GM10266 (cell line): ENCODE measurements around the gene LITAF.

Experiments
- DNase-seq: peaks from one replicate; pipeline ENCODE4 v3.0.0; 2012; ENCODE audit errors: extremely low spot score
- CTCF ChIP-seq: IDR thresholded peaks from 2 replicates; pipeline ENCODE4 v1.5.1; 2012; ENCODE audit warnings: mild to moderate bottlenecking, low read depth; ENCODE audit not compliant: control insufficient read depth, insufficient read depth; ENCODE audit errors: missing control alignments

The LITAF gene

GRCh38 chr16:11556214-11556819 lies 30.4 kb downstream of the LITAF start:
- no peak for TF ChIP-seq CTCF
- no peak for DNase-seq

- no peak for TF ChIP-seq CTCF
- no peak for DNase-seq
Measured at GRCh38 chr16:11554053-11554452, 32.7 kb downstream of the LITAF start.

- no peak for DNase-seq
- TF ChIP-seq CTCF: no peak
Measured at GRCh38 chr16:11553371-11553770, 33.3 kb downstream of the LITAF start.

- no peak for DNase-seq
- no peak for TF ChIP-seq CTCF
Measured at GRCh38 chr16:11552440-11552839, 34.3 kb downstream of the LITAF start.

- DNase-seq: no peak
- TF ChIP-seq CTCF: no peak
Measured at GRCh38 chr16:11551842-11552241, 34.9 kb downstream of the LITAF start.

- DNase-seq: no peak
- TF ChIP-seq CTCF: no peak
Measured at GRCh38 chr16:11550791-11551498, 35.8 kb downstream of the LITAF start.
